NCI-H345 (cell line): ENCODE data around the gene CAB39.

Source experiments
- DNase-seq: peaks from one replicate; lab custom pipeline; 2025; lab: John Stamatoyannopoulos, UW

CAB39 gene

GRCh38 chr2:230757476-230757875 lies 44.8 kb downstream of the CAB39 start:
- no peak for DNase-seq

- DNase-seq = no peak
These were observed 46.2 kb downstream of the CAB39 start for GRCh38 chr2:230758566-230759480.

GRCh38 chr2:230759481-230760167 lies 47.0 kb downstream of the CAB39 start:
- DNase-seq = no peak

- DNase-seq = no peak
These were observed 49.1 kb downstream of the CAB39 start for GRCh38 chr2:230761704-230762103.

- no peak for DNase-seq
These were observed 49.8 kb downstream of the CAB39 start for GRCh38 chr2:230762317-230762896.

- DNase-seq = no peak
These were observed 51.7 kb downstream of the CAB39 start for GRCh38 chr2:230764346-230764745.

- no peak for DNase-seq
These were observed 53.1 kb downstream of the CAB39 start for GRCh38 chr2:230765611-230766300.

- DNase-seq = no peak
These were observed 55.3 kb downstream of the CAB39 start for GRCh38 chr2:230767862-230768388.

GRCh38 chr2:230770804-230771203 lies 58.2 kb downstream of the CAB39 start:
- DNase-seq = no peak

- DNase-seq = no peak
These were observed 59.5 kb downstream of the CAB39 start for GRCh38 chr2:230772156-230772555.

GRCh38 chr2:230773039-230773773 lies 60.6 kb downstream of the CAB39 start:
- no peak for DNase-seq

GRCh38 chr2:230774348-230774951 lies 61.8 kb downstream of the CAB39 start:
- DNase-seq = no peak

GRCh38 chr2:230775737-230776136 lies 63.1 kb downstream of the CAB39 start:
- DNase-seq = no peak

- DNase-seq = no peak
These were observed 65.1 kb downstream of the CAB39 start for GRCh38 chr2:230777721-230778120.

- no peak for DNase-seq
These were observed 65.9 kb downstream of the CAB39 start for GRCh38 chr2:230778350-230779063.

- no peak for DNase-seq
These were observed 66.5 kb downstream of the CAB39 start for GRCh38 chr2:230779126-230779525.

GRCh38 chr2:230779607-230780006 lies 67.0 kb downstream of the CAB39 start:
- DNase-seq = no peak

GRCh38 chr2:230781130-230781797 lies 68.6 kb downstream of the CAB39 start:
- no peak for DNase-seq

GRCh38 chr2:230783101-230783500 lies 70.5 kb downstream of the CAB39 start:
- no peak for DNase-seq

- no peak for DNase-seq
These were observed 72.2 kb downstream of the CAB39 start for GRCh38 chr2:230784795-230785194.
